ENCODE measurements around the gene RBBP7. TPM values are rescaled to one million over a fixed set of nuclear protein-coding genes. Genes with fewer than 3 reads are reported as not detected.

The RBBP7 gene
- total RNA-seq (2022; extraction: Qiagen RNA extraction), result 157 to 180 TPM (median 166 TPM) in 5 replicates

DNA sequence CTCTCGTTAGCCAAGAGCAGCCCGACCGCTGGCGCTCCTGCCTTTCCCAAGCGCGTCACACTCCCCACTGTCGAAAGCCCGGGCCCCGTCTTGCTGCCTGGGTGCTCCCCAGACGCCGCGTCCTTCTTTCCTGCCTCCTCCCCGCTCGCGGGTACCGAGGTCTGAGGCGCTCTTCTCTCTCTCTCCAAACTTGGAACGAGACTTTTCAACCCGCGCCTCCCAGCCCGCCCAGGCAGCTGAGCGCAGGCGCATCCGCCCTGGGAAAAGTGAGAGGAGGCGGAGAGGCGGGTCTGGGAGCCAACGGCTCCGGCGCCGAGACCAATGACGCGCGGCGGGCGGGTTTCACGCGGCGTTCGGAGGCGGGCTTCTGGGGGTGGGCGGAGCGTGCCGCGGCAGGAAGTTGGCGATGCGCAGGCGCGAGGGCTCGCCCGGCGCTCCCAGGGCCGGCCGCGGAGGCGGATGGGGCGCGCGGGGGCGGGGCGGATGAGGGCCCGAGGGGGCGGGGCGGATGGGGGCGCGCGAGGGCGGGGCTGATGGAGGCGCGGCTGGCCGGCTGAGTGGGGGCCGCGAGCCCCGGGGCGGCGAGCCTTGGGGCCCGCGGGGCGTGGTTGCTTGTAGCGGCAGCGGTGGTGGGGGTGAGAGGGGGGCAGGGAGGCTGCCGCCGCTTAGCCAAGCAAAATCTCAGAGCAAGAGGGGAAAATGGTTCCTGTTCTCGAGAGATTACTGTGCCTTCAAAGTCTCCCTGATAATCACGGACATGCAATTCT lies at the start of gene RBBP7:
TSS of gene RBBP7 (minus strand) at position 268 of the 767 bp plus-strand sequence. CDS start 309 bp downstream, outside the sequence.

Other genes with a start within 250 kb of the RBBP7 start
- gene S100G, start 220.2 kb downstream of the RBBP7 start, total RNA-seq (2022; extraction: Qiagen RNA extraction), result not detected in 5 replicates
- gene CTPS2, start 157.7 kb downstream of the RBBP7 start, total RNA-seq (2022; extraction: Qiagen RNA extraction), result 8.4 to 13.2 TPM (median 10.2 TPM) in 5 replicates
- gene SYAP1, start 150.8 kb downstream of the RBBP7 start, total RNA-seq (2022; extraction: Qiagen RNA extraction), result 20.0 to 23.4 TPM (median 22.2 TPM) in 5 replicates
- gene TXLNG, start 83.9 kb downstream of the RBBP7 start, total RNA-seq (2022; extraction: Qiagen RNA extraction), result 12.7 to 18.5 TPM (median 14.1 TPM) in 5 replicates
- gene REPS2, start 76.3 kb upstream of the RBBP7 start, total RNA-seq (2022; extraction: Qiagen RNA extraction), result 0.93 to 1.7 TPM (median 1.4 TPM) in 5 replicates

All from A549 treated with Hydrocortisone at 1 μM for 4 hours (cell line).